COLO668 (cell line): ENCODE data around the gene ADCY2.
A peak's percentile ranks its signal among the peaks of the same experiment; 100 is the strongest.

Experiments used
- DNase-seq: peaks from one replicate; lab custom pipeline; 2025; ENCODE audit not compliant: unreplicated experiment; lab: John Stamatoyannopoulos, UW

ADCY2 gene

GRCh38 chr5:7395947-7396712 lies at the start of gene ADCY2:
TSS of gene ADCY2 (plus strand) at chr5:7396138. CDS start at chr5:7396297, 159 bp downstream.
- peak; percentile 73 for DNase-seq

GRCh38 chr5:7347377-7347776 lies 48.6 kb upstream of the ADCY2 start:
- no peak for DNase-seq

GRCh38 chr5:7348168-7348854 lies 47.6 kb upstream of the ADCY2 start:
- DNase-seq = no peak

- no peak for DNase-seq
Measured at GRCh38 chr5:7361593-7361992, 34.3 kb upstream of the ADCY2 start.

- no peak for DNase-seq
Measured at GRCh38 chr5:7363067-7363677, 32.8 kb upstream of the ADCY2 start.

GRCh38 chr5:7364226-7364875 lies 31.6 kb upstream of the ADCY2 start:
- DNase-seq = no peak

GRCh38 chr5:7367780-7368179 lies 28.2 kb upstream of the ADCY2 start:
- DNase-seq = no peak

GRCh38 chr5:7372399-7372798 lies 23.5 kb upstream of the ADCY2 start:
- no peak for DNase-seq

GRCh38 chr5:7374186-7374585 lies 21.8 kb upstream of the ADCY2 start:
- DNase-seq = no peak

- DNase-seq = no peak
Measured at GRCh38 chr5:7375457-7375856, 20.5 kb upstream of the ADCY2 start.

GRCh38 chr5:7376871-7377270 lies 19.1 kb upstream of the ADCY2 start:
- DNase-seq = no peak

GRCh38 chr5:7377761-7378160 lies 18.2 kb upstream of the ADCY2 start:
- no peak for DNase-seq

GRCh38 chr5:7382588-7382987 lies 13.3 kb upstream of the ADCY2 start:
- DNase-seq = no peak

- no peak for DNase-seq
Measured at GRCh38 chr5:7385681-7386080, 10.3 kb upstream of the ADCY2 start.

GRCh38 chr5:7388553-7388952 lies 7.4 kb upstream of the ADCY2 start:
- DNase-seq = no peak

- DNase-seq = peak; percentile 38
Measured at GRCh38 chr5:7391215-7391614, 4.7 kb upstream of the ADCY2 start.

GRCh38 chr5:7391814-7392692 lies 3.9 kb upstream of the ADCY2 start:
- peak; percentile 38 for DNase-seq

- no peak for DNase-seq
Measured at GRCh38 chr5:7392693-7393024, 3.3 kb upstream of the ADCY2 start.

GRCh38 chr5:7393921-7394799 lies 1.8 kb upstream of the ADCY2 start:
- no peak for DNase-seq

- no peak for DNase-seq
Measured at GRCh38 chr5:7394889-7395431, 978 bp upstream of the ADCY2 start.
